Fibroblast of villous mesenchyme (primary cell): ENCODE data around the gene LARP4. TPM values are rescaled to one million over a fixed set of nuclear protein-coding genes. Genes with fewer than 3 reads are reported as not detected.
A peak's percentile ranks its signal among the peaks of the same experiment; 100 is the strongest.

ENCODE experiments used
- DNase-seq: peaks from one replicate; pipeline ENCODE4 v3.0.0-alpha.2; 2010; ENCODE audit warnings: low read depth
- H3K4me3 ChIP-seq: 2 replicates; pipeline ENCODE4 v1.5.1; 2011; ENCODE audit warnings: low read depth, mild to moderate bottlenecking, low read length
- CTCF ChIP-seq: IDR thresholded peaks from 2 replicates; pipeline ENCODE4 v1.5.1; 2012; ENCODE audit warnings: low read depth, mild to moderate bottlenecking, low read length; ENCODE audit not compliant: insufficient read depth
- total RNA-seq: library from RNA; depleted of rRNA; stranded (reverse); fragments of >200 nt; gene quantifications from 2 replicates; pipeline ENCODE4 v1.2.3, GENCODE V29; 2012

The LARP4 gene
- total RNA-seq, 1 donor, result 57.9 TPM

DNA sequence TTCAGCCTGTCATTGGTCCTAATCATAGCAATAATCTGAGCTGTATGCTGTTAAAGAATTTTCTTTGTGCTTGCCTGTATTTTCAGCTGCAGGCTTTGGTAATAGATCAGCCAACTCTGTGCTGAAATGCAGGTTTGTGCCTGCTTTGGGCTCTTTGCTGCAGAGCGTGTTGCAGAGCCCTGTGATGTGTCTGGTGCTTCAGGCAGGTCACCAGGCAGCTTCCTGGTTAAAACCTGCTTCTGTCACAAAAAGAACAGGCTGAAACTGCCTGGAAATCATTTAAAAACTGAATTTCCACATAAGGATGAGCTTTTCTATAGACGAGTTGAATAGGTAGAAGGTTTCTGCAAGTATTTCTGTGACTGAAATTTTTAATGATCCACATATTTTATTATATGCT, 107.2 kb downstream of the LARP4 start:
- no peak overlapping the region for H3K4me3 ChIP-seq
- no peak for DNase-seq
- TF ChIP-seq CTCF, result no peak

GRCh38 chr12:50508414-50508813, 107.7 kb downstream of the LARP4 start:
- H3K4me3 ChIP-seq, result no peak overlapping the region
- TF ChIP-seq CTCF, result no peak
- peak; percentile 32 for DNase-seq

- no peak for TF ChIP-seq CTCF
- no peak overlapping the region for H3K4me3 ChIP-seq
- DNase-seq, result no peak
These were observed 108.4 kb downstream of the LARP4 start for GRCh38 chr12:50508970-50509663.

DNA sequence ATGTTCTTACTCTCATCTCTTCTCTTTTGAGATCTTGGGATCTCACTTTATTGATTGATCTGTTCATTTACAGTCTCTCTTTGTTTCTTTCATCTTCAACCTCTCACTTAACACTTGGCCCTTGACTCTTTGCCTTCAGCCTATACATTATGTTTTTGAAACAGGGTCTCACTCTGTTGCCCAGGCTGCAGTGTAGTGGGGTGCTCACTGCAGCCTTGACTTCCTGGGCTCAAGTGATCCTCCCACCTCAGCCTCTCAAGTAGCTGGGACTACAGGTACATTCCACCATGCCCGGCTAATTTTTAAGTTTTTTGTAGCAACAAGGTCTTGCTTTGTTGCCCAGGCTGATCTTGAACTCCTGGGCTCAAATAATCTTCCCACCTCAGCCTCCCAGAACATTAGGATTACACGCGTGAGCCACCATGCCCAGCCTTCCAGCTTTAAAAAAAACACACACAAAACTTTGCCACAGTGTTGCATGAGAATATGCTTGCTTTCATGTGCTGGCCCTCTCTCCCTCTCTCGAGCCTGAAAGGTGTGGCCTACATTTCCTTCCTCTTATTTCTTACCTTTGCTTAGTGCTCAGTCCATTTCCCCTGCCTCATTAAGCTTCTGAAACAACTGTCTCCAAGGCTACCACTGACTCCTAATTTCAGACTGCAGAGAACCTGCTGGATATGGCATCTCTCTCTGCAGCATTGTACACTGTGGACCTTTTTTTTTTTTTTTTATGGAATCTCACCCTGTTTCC, 114.0 kb downstream of the LARP4 start:
- TF ChIP-seq CTCF, result no peak
- no peak for DNase-seq
- no peak overlapping the region for H3K4me3 ChIP-seq

GRCh38 chr12:50515587-50515986, 114.9 kb downstream of the LARP4 start:
- TF ChIP-seq CTCF, result no peak
- no peak for DNase-seq
- no peak overlapping the region for H3K4me3 ChIP-seq

GRCh38 chr12:50517421-50518048, 116.8 kb downstream of the LARP4 start:
- no peak for TF ChIP-seq CTCF
- no peak overlapping the region for H3K4me3 ChIP-seq
- DNase-seq, result peak; percentile 71
